Left colon (tissue), 2 donors: ENCODE results near the gene OPN4. TPM values are rescaled to one million over a fixed set of nuclear protein-coding genes. Genes with fewer than 3 reads are reported as not detected.

ENCODE experiments used
- ATAC-seq: fragments of 200-7000 bp; cut with Tn5 transposase; one replicate; pipeline ENCODE4 v1.9.1; 2020; ENCODE audit warnings: mild to moderate bottlenecking, moderate library complexity
- DNase-seq, 2 donors: peaks; one replicate each; pipeline ENCODE4 v3.0.0-alpha.2; 2020
- intact Hi-C, 2 donors: fragments of 100-400 bp; cut with DNase I in 1 of 2; cut with micrococcal nuclease in 1 of 2; formaldehyde crosslinking; loops; one replicate each; pipeline versions ENCODE4 v1.11.2 to v1.14.0; 2022; cut with DNase I, micrococcal nuclease
- total RNA-seq, 2 donors: library from RNA; stranded (reverse); fragmentation: NEBNext Ultra II Directional; extraction: Animal tissue kit (Norgen Biotek cat#: 25700); gene quantifications; one replicate each; pipeline ENCODE4 v1.2.1, GENCODE V29; 2021
- donor health status: DM: no; HTN: no; CAD: no.
- donor health status: DM: yes; HTN: yes; CAD: no.

Gene OPN4
- total RNA-seq, 2 donors from 2014 or later, result 0.15 to 0.20 TPM

DNA sequence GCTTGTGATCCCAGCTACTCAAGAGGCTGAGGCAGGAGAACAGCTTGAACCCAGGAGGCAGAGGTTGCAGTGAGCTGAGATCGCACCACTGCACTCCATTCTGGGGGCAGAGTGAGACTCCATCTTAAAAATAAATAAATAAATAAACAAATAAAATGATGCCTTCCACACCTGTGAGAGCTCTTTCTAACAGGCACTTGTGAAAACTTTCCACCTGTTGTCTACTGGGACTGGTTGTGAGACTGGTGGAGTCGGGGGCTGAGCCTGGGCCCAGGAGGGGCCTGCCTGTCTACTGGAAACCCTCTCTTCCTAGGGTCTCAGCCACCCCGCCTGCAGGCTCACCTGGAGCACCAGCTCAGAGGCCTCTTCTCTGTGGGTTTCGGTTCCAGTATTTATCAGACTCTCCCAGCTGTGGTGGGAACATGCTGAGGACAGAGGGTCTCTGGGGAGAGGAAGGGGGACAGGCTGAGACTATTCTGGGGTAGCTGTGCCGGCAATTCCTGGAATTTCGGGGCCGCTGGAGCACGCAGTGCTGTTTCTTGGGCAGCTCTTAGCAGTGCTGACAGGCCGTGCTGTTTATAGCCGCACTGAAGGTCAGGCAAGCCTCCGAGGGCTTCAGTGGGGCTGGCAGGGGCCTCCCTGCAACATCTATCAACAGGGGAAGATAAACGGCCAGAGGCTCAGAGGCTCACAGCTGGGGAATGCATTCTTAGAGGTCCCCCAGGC is 17.8 kb downstream of the OPN4 start:
- DNase-seq (no peak), ATAC-seq (no peak)
- intact Hi-C loops, result no loop called here

DNA sequence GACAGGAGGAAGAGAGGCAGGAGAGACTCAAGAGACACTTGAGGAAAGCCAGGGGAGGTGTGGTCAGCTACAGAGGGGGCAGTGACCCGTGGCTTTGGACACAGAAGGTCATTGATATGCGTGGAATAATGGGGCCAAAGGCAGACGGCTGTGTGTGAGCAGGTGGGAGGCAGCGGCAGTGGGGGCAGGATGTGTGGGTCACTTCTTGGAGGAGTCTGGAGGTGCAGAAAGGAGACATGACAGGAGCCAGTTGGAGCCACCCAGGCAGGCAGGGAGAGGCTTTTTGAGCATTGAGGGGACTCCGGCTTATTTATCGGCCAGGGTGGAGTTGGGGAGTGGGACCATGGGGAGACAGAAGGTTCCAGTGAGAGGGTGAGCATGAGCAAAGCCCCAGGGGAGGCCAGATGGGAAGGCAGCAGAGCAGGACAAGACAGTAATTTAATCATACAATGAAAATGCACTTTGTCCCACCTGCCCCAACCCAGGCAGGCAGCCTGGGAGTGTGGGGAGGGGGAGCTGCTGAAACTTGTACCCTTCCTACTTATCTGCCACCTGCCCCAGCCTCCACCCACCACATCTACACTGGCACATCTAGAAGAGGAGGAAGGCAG is 19.0 kb downstream of the OPN4 start:
- DNase-seq, result no peak
- no peak for ATAC-seq
- intact Hi-C loops, result no loop called here

DNA sequence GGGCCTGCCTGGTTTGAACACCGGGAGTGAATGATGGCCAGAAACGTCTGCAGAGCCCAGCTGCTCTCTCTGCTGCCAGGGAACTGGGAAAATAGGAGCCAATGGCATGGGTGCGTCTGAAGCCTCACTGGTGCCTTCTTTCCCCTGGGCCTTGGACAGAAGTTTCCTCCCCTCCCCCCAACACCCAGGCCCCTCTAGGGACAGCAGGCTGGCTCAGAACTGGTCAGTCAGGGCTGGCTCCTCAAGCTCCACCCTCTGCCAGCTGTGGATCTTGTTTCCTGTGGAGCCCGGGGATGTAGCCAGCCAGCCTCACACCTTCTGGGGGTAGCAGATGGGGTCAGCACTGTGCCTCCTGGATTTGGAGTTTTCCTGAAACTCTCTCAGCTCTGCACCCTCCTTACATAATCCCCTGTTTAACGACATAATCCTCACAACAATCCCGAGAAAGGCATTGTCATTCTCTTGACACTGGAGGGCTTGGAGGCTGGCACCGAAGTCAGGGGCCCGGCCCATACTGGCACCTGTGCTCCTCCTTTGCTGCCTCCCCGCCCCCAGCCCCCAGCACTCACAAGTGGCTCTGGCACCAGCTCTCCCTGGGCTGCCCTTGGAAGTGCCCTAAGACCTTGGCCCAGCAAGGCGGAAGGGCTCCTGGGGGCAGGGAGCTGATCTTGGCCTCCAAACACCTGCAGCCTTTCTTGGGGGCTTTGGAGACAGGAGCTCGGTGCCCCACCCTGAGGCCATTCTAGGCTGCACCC is 19.7 kb downstream of the OPN4 start:
- DNase-seq (no peak), ATAC-seq (peak; percentile 19)
- intact Hi-C loops, result no loop called here

DNA sequence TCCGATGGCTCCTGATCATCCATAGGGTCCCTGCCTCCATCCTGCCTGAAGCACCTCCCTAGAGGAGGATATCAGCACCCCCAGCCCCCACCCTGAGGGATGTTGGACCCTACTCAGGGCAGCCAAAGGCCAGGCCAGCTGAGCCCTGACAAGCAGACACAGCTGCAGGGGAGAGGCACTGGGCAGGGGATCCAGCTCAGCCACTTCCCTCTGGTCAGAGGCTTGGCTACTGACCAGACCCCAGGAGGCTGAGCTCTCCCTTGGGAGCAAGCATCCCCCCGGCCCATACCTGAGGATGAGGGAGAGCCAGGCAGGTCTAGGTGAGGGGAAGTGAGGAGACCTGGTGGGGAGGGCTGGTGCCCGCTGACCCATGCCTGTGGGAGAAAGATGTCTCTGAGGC is 20.6 kb downstream of the OPN4 start:
- ATAC-seq (no peak), DNase-seq (no peak)
- intact Hi-C loops, result no loop called here

DNA sequence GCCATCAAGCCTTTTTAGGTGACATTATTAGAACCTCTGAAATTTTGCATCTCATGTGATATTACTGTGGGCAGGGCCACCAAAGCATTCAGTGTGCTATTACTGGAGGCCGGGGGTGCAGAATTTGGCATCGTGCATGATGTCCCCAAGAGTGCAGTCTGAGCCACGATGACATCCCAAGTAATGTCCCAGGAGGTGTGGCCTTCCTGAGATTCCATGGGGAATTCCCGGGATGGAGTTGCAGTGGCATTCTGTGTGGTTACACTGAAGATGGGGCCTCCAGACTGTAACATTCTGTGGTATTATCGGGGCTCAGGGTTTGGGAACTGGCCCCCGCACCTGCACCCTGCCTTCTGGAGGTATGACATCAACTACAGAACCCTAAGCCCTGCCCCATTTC is 23.0 kb downstream of the OPN4 start:
- no peak for DNase-seq
- intact Hi-C loops, result no loop called here
- no peak for ATAC-seq

GRCh38 chr10:86678999-86679792 is 24.8 kb downstream of the OPN4 start:
- DNase-seq (peak in 1 of 2 donors; percentile 56), ATAC-seq (peak; percentile 67)

GRCh38 chr10:86681047-86681446 is 26.7 kb downstream of the OPN4 start:
- intact Hi-C loops, result loop anchor here in 1 of 2 donors (10.0 kb wide), 1 partner anchor 284 kb away; the partner anchor contains the start of gene ADIRF
- ATAC-seq, result peak; percentile 16
- DNase-seq, result no peak

More at GRCh38 chr10:86678999-86679792, 24.8 kb downstream of the OPN4 start:
- intact Hi-C loops, result no loop called here

DNA sequence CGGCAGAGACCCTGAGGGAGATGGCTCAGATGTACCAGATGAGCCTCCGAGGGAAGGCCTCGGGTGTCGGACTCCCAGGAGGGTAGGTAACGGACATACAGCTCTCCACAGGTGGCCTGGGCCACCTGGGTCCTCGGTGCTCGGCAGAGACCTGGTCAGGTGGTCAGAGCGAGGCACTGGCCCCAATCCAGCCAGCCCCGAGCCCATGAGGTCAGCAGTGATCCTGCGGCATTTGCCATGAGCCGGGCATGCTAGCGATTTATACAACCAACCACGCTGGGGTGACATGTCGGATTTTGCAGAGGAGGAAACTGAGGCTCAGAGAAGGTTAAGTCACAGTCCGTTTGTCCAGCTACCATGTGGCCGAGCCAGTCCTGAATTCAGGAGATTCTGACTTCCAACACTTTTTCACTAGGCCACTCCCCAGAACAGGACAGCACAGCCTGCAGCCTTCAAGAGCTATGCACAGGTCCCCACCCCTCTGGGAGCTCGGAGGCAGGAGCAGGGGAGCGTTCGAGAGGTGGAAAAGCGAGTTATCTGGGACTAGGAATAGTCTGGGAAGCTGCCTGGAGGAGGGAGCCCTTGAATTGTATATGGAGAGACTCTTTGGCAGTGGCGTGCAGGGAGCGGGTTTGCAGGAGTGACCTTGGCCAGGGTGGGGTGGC is 27.5 kb downstream of the OPN4 start:
- intact Hi-C loops, result loop anchor here in 1 of 2 donors (10.0 kb wide), 1 partner anchor 283 kb away; the partner anchor contains the start of gene ADIRF
- DNase-seq, result no peak
- ATAC-seq, result no peak

DNA sequence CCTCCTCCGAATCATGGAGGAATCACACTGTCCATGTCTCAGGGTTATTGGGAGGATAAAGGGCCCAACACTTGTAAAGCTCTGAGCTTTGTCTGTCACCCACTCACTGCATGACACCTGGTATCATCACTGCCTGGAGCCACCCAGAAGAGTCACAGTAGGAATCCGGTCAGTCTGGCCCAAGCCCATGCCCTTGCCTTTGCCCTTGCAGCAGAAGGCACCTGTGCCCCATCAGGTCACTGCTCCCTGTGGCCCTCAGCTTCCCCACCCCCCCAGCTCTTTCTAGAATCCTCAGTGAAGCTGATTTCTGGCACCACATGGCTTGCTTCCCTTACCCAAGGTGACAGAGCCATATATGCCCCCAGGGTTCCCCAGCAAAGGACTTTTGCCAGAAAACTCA is 28.3 kb downstream of the OPN4 start:
- DNase-seq (no peak), ATAC-seq (no peak)
- intact Hi-C loops, result loop anchor here in 1 of 2 donors (10.0 kb wide), 1 partner anchor 282 kb away; the partner anchor contains the start of gene ADIRF

DNA sequence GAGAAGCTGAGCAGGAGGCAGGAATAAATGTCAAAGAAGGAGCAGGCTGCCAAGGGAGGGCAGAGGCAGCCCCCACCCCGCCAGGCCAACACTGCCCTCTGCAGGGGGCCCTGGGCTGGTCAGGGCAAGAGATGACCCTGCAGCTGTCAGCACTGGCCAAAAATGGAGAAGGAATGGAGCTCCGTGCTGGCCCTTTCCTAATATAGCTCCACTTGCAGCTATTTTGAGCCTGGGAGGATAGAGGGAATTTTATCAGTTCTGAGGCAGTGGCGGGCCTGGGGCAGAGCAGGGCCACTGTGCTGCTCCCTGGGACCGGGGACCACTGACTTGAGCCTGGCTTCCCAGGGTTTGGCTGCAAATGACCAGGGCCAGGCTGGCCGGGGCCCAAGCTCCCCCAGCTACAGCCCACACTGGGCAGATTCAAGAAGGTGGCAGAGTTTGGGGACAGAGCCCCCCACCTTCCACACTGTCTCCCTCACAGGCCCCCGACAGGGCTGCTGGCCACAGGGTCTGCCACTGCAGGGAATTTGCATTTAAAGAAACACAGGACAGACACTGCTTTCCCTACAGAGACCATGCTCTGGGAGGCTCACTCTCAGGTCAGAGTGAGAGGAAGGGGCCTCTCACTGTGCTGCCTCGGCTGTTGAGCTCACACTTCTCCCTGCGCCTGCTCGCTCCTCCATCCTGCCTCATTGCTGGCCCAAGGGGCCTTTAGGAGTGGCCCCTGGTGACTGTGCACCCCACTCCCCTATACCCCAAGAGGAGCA is 30.2 kb downstream of the OPN4 start:
- ATAC-seq (no peak), DNase-seq (no peak)
- intact Hi-C loops, result loop anchor here in 1 of 2 donors (10.0 kb wide), 1 partner anchor 280 kb away; the partner anchor contains the start of gene ADIRF

DNA sequence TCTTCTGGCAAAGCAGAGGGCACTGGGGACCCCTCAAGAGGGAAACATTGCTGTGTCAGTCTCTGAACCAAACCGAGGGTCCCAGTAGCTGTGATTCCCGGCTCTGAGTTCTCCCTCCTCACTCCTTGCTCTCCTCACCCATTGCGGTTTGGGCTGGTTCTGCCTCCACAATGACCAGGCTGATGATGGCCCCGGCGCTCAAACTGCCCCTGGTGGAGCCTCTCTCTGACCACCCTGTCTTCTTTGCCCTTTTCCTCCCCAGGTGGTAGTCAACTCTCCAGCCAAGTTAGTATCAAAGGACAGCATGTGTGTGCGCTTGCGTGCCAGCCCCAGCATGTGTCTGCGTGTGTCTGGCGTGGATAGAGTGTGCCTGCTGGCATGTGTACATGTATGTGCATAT is 31.1 kb downstream of the OPN4 start:
- no peak for DNase-seq
- intact Hi-C loops, result loop anchor here in 1 of 2 donors (10.0 kb wide), 1 partner anchor 279 kb away; the partner anchor contains the start of gene ADIRF
- ATAC-seq, result no peak

DNA sequence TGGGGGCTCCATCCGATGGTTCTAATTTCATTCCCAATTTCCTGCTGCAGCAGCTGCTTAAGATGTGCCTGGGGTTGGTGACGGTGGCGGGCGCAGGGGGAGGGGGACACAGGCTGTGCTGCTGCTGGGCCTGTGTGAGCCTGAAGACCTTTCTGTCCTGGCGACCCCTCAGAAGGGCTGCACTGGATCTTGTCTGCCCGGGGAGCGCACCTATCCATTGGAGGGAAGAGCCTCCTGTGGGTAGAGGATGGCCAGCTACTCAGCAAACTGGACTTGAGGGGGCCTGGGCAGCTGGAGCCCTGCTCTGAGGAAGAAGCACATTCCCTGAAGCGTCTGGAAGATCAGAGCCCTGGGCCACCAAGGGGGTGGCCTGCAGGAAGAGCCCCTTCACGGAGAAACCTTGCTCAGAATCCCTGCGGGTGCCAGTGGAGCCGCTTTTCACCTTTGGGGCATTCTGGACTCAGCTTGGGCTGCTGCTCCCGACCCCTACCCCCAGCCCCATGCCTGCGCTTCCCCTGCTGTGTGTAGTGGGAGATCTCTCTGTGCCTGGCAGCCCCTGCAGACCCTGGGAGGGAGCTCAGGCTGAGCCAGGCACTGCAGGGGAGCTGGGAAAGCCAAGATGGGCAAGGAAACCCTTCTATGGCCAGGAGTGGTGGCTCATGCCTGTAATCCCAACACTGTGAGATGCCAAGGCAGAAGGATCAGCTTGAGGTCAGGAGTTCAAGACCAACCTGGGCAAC is 31.7 kb downstream of the OPN4 start:
- no peak for DNase-seq
- intact Hi-C loops, result loop anchor here in 1 of 2 donors (10.0 kb wide), 1 partner anchor 279 kb away; the partner anchor contains the start of gene ADIRF
- ATAC-seq, result no peak

GRCh38 chr10:86686972-86687371 is 32.6 kb downstream of the OPN4 start:
- ATAC-seq, result no peak
- intact Hi-C loops, result loop anchor here in 1 of 2 donors (10.0 kb wide), 1 partner anchor 278 kb away; the partner anchor contains the start of gene ADIRF

DNA sequence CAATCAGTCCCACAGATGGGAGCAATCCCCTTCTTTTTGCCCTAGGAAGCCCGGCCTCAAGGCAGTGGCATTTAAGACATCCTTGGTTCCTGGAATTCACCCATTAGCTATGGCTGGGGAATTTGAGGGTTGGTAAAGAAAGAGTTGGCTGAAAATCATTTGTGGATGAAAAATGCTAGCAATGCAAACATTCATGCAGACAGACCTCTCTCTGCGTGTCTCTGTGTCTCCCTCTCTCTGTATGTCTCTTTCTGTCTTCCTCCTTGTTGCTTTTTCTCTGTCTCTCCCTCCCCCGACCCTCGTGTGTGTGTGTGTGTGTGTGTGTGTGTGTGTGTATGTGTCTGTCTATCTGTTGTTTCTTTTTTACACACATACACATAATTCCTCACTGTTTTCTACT is 33.4 kb downstream of the OPN4 start:
- intact Hi-C loops, result loop anchor here in 1 of 2 donors (10.0 kb wide), 1 partner anchor 277 kb away; the partner anchor contains the start of gene ADIRF
- DNase-seq (no peak), ATAC-seq (no peak)

More at GRCh38 chr10:86686972-86687371, 32.6 kb downstream of the OPN4 start:
- no peak for DNase-seq

DNA sequence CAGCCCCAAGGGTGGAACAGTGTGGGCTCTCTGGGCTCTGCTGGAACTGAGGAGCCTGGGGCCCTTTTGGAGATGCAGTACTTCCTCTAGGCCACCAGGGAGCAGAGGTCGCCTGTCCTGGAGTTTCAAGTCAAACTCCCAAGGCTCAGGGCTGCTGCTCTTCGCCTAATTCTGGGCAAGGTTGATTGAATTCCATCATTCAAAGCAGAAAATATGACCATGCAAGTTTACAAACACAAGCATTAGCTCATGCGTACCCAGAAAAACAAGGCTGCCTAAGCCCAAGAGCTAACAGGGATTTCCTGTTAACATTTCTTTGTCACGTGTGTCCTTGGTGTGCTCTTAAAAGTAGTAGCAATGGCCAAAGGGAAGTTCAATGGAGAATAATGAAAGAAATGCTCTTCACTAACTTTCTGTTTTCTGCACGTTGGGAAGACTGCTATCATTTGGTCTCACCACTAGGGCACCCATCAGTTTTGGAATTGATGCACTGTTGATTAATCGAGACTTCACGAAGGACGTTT is 34.1 kb downstream of the OPN4 start:
- ATAC-seq (peak; percentile 83), DNase-seq (peak in 1 of 2 donors; percentile 51)
- intact Hi-C loops, result loop anchor here in 1 of 2 donors (10.0 kb wide), 1 partner anchor 276 kb away; the partner anchor contains the start of gene ADIRF

DNA sequence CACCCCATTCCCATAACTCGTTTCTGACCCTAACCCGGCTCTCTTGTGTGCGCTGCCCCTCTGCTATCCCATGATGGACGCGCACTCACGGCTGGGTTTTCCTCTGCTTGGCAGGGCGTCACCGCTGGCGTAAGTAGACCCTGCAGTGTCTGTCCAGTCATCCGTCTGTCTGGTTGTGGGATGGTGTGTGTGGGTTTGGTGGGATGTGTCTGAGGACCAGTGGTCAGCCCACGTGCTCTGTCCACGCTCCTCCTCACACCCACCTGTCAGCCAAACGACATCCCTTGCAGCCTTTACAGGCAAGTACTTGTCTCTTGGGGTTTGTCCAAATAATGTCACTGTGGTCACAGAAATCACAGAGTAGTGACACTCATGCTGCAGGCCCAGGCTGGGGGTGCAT is 34.8 kb downstream of the OPN4 start:
- ATAC-seq (no peak), DNase-seq (no peak)
- intact Hi-C loops, result loop anchor here in 1 of 2 donors (10.0 kb wide), 1 partner anchor 276 kb away; the partner anchor contains the start of gene ADIRF
